ENCODE measurements around the gene CGRRF1. TPM values are rescaled to one million over a fixed set of nuclear protein-coding genes. Genes with fewer than 3 reads are reported as not detected.
A peak's percentile ranks its signal among the peaks of the same experiment; 100 is the strongest.

The CGRRF1 gene
- total RNA-seq, 2 experiments from 2014 or later = 34.5 to 42.8 TPM

DNA sequence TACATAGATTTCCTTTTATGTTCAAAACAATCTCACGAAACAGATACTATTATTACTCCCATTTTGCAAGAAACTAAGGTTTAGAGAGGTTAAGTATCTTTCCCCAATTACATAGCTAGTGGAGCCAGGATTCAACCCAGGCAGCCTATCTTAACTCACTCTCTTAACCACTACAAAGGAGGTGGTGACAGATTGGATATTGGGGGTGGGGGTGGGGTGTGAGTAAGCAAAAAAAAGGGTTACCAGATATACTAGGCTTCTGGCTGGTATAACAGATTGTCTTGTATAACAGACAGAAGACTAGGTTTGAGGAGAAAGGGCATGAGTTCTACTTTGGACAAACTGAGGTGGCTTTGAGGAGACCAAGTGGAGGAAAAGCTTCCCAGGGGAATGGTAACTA, 23.0 kb upstream of the CGRRF1 start:
- DNase-seq = peak in 3 of 14 experiments; percentile 24 to 52 (median 39)
- ATAC-seq (ENCODE audit: poor library complexity) = no peak

DNA sequence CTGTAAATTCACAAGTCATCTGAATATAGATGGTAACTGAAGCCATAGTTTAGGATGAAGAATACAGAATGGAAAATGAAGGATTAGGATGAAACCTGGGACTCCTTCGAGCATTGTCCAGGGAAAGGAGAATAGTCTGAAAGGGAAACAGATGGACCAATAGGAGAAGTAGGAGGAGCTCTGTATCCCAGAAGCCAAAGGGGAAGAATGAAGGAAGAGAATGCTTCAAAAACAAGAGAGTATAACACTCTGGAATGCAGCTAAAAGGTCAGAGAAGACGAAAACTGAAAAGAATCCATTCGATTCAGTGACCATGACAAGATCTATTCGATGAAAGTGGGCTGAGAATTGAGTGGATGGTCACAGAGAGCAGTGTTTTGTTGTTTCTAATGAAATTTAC, 21.9 kb upstream of the CGRRF1 start:
- CTCF ChIA-PET = interaction anchor here (1.6 to 4.0 kb wide), 2 partner anchors 22 to 46 kb away, joined by 8 to 21 read pairs; partner anchors contain the start of genes CGRRF1 and CNIH1
- peak overlapping the region; percentile 90 for H3K4me3 Mint-ChIP-seq
- DNase-seq (no peak), ATAC-seq (ENCODE audit: poor library complexity) (no peak)
- H3K27me3 Mint-ChIP-seq = no peaks in the 10 kb centered on the region
- H3K27me3 ChIP-seq (ENCODE audit: control insufficient read depth in 1 of 2, insufficient read depth in 2 of 2, low read length in 2 of 2) = no peaks in the 10 kb centered on the region
- peaks cover 77% of the 10 kb centered on the region for H3K4me1 Mint-ChIP-seq (ENCODE audit: low read depth)
- no peaks in the 10 kb centered on the region for H3K9me3 ChIP-seq (ENCODE audit: control insufficient read depth in 1 of 2, insufficient read depth in 1 of 2, low read length in 2 of 2)
- no peaks in the 10 kb centered on the region for H3K9me3 Mint-ChIP-seq
- intact Hi-C loops (cut with DNase I, micrococcal nuclease) = loop anchor here (2.0 to 10.0 kb wide), 5 partner anchors 45 to 1097 kb away; partner anchors contain the start of genes CNIH1 (in 2 of the 2), KTN1 (in 1 of the 2) and SAMD4A (in 1 of the 2)
- peak overlapping the region; percentile 95 for H3K4me3 ChIP-seq (ENCODE audit: low read length)
- H3K27ac Mint-ChIP-seq = peak overlapping the region; percentile 86
- H3K27ac ChIP-seq (ENCODE audit: low read depth in 1 of 2, low read length in 2 of 2) = peak overlapping the region in 1 of 2 donors; percentile 84
- H3K36me3 Mint-ChIP-seq (ENCODE audit: low read depth) = peaks cover 34% of the 10 kb centered on the region
- peaks cover 32% of the 10 kb centered on the region for H3K4me1 ChIP-seq (ENCODE audit: insufficient read depth, low read length)
- POLR2A ChIA-PET = interaction anchor here (0.8 to 5.9 kb wide), 9 partner anchors 8 to 416 kb away, joined by 3 to 56 read pairs (median 4); partner anchors contain the start of genes CGRRF1, GCH1 and SAMD4A
- H3K36me3 ChIP-seq (ENCODE audit: insufficient read depth, low read length) = peaks cover 8% of the 10 kb centered on the region
- TF ChIP-seq, protein P1, sequence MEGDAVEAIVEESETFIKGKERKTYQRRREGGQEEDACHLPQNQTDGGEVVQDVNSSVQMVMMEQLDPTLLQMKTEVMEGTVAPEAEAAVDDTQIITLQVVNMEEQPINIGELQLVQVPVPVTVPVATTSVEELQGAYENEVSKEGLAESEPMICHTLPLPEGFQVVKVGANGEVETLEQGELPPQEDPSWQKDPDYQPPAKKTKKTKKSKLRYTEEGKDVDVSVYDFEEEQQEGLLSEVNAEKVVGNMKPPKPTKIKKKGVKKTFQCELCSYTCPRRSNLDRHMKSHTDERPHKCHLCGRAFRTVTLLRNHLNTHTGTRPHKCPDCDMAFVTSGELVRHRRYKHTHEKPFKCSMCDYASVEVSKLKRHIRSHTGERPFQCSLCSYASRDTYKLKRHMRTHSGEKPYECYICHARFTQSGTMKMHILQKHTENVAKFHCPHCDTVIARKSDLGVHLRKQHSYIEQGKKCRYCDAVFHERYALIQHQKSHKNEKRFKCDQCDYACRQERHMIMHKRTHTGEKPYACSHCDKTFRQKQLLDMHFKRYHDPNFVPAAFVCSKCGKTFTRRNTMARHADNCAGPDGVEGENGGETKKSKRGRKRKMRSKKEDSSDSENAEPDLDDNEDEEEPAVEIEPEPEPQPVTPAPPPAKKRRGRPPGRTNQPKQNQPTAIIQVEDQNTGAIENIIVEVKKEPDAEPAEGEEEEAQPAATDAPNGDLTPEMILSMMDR (IDR thresholded peaks at IDR 0.05) = no peak

More for the DNA sequence above, 23.0 kb upstream of the CGRRF1 start:
- CTCF ChIA-PET = interaction anchor here (1.6 to 4.0 kb wide), 2 partner anchors 23 to 45 kb away, joined by 8 to 21 read pairs; partner anchors contain the start of genes CGRRF1 and CNIH1
- H3K4me1 ChIP-seq (ENCODE audit: insufficient read depth, low read length) = peaks cover 32% of the 10 kb centered on the region
- H3K4me3 Mint-ChIP-seq = peak overlapping the region; percentile 90
- no peaks in the 10 kb centered on the region for H3K9me3 Mint-ChIP-seq
- intact Hi-C loops (cut with DNase I, micrococcal nuclease) = loop anchor here (2.0 to 10.0 kb wide), 4 partner anchors 44 to 1098 kb away; partner anchors contain the start of genes CNIH1 (in 1 of the 2), KTN1 (in 1 of the 2) and SAMD4A (in 1 of the 2)
- H3K27me3 Mint-ChIP-seq = no peaks in the 10 kb centered on the region
- peaks cover 78% of the 10 kb centered on the region for H3K4me1 Mint-ChIP-seq (ENCODE audit: low read depth)
- H3K27ac Mint-ChIP-seq = peak overlapping the region; percentile 86
- no peaks in the 10 kb centered on the region for H3K9me3 ChIP-seq (ENCODE audit: control insufficient read depth in 1 of 2, insufficient read depth in 1 of 2, low read length in 2 of 2)
- H3K4me3 ChIP-seq (ENCODE audit: low read length) = no peak overlapping the region
- peaks cover 45% of the 10 kb centered on the region for H3K36me3 Mint-ChIP-seq (ENCODE audit: low read depth)
- POLR2A ChIA-PET = interaction anchor here (2.1 to 5.9 kb wide), 2 partner anchors 23 to 79 kb away, joined by 11 to 56 read pairs; partner anchors contain the start of genes CGRRF1 and SAMD4A
- no peak overlapping the region for H3K27ac ChIP-seq (ENCODE audit: low read depth in 1 of 2, low read length in 2 of 2)
- TF ChIP-seq, protein P1 (IDR thresholded peaks at IDR 0.05) = no peak
- no peaks in the 10 kb centered on the region for H3K27me3 ChIP-seq (ENCODE audit: control insufficient read depth in 1 of 2, insufficient read depth in 2 of 2, low read length in 2 of 2)
- peaks cover 16% of the 10 kb centered on the region for H3K36me3 ChIP-seq (ENCODE audit: insufficient read depth, low read length)

DNA sequence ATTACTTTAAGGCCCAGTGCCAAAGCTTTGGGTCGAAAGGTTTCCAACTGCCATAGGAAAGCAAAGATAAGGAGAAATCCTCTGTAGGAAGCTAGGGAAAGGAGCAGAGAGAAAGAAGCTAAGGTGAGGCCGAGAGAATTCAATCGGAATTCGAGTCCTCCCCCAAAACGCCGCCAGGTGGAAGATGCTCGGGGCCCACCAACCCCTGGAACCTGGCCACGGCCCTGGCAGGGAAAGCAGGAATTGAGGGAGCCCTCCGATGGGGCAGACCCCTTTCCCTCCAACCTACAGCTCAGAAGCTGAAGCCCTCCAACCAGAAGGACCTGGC, 21.4 kb upstream of the CGRRF1 start:
- H3K27me3 Mint-ChIP-seq = no peaks in the 10 kb centered on the region
- H3K4me1 Mint-ChIP-seq (ENCODE audit: low read depth) = peaks cover 73% of the 10 kb centered on the region
- ChIA-PET POLR2A (interaction anchor here (0.8 to 5.9 kb wide), 11 partner anchors 9 to 415 kb away, joined by 3 to 56 read pairs (median 4); partner anchors contain the start of genes CDKN3, CGRRF1, GCH1 and SAMD4A), CTCF (interaction anchor here (0.7 to 4.0 kb wide), 3 partner anchors 21 to 50 kb away, joined by 5 to 21 read pairs (median 8); partner anchors contain the start of genes CGRRF1 and CNIH1)
- TF ChIP-seq, protein P1 (IDR thresholded peaks at IDR 0.05) = no peak
- no peaks in the 10 kb centered on the region for H3K9me3 ChIP-seq (ENCODE audit: control insufficient read depth in 1 of 2, insufficient read depth in 1 of 2, low read length in 2 of 2)
- H3K27ac Mint-ChIP-seq = peak overlapping the region; percentile 86
- peak in 2 of 14 experiments; percentile 1 to 3 for DNase-seq
- H3K4me1 ChIP-seq (ENCODE audit: insufficient read depth, low read length) = peaks cover 32% of the 10 kb centered on the region
- H3K36me3 ChIP-seq (ENCODE audit: insufficient read depth, low read length) = peaks cover 3% of the 10 kb centered on the region
- H3K9me3 Mint-ChIP-seq = no peaks in the 10 kb centered on the region
- ATAC-seq (ENCODE audit: poor library complexity) = peak; percentile 18
- peak overlapping the region; percentile 68 to 84 for H3K27ac ChIP-seq (ENCODE audit: low read depth in 1 of 2, low read length in 2 of 2)
- H3K36me3 Mint-ChIP-seq (ENCODE audit: low read depth) = peaks cover 29% of the 10 kb centered on the region
- no peaks in the 10 kb centered on the region for H3K27me3 ChIP-seq (ENCODE audit: control insufficient read depth in 1 of 2, insufficient read depth in 2 of 2, low read length in 2 of 2)
- peak overlapping the region; percentile 90 for H3K4me3 Mint-ChIP-seq
- peak overlapping the region; percentile 95 for H3K4me3 ChIP-seq (ENCODE audit: low read length)
- intact Hi-C loops (cut with DNase I, micrococcal nuclease) = loop anchor here (2.0 to 10.0 kb wide), 4 partner anchors 46 to 1097 kb away; partner anchors contain the start of genes CNIH1 (in 2 of the 2), KTN1 (in 1 of the 2) and SAMD4A (in 1 of the 2)

All from CD4-positive, alpha-beta T cell (primary cell).